ENCODE measurements around the gene FNIP1. TPM values are rescaled to one million over a fixed set of nuclear protein-coding genes. Genes with fewer than 3 reads are reported as not detected.
A peak's percentile ranks its signal among the peaks of the same experiment; 100 is the strongest.
"Not testable (repeated sequence)": the region's sequence is repeated elsewhere in the genome, so short reads cannot be mapped to it uniquely, and the experiment has no call there.

Gene FNIP1
- total RNA-seq, 1 donor from 2014 or later: 27.1 TPM

- Histone ChIP-seq H3K36me3 (ENCODE audit: control insufficient read depth in 3 of 3, insufficient read depth in 3 of 3, low read length in 3 of 3) (no peaks in the 10 kb centered on the region), H3K27ac (ENCODE audit: low read depth, low read length) (no peak overlapping the region), H3K9me3 (ENCODE audit: control insufficient read depth in 3 of 3, low read length in 3 of 3) (no peaks in the 10 kb centered on the region), H3K4me3 (ENCODE audit: low read length in 3 of 3) (no peak overlapping the region), H3K27me3 (ENCODE audit: control insufficient read depth in 3 of 3, insufficient read depth in 3 of 3, low read length in 3 of 3) (no peaks in the 10 kb centered on the region), H3K4me1 (ENCODE audit: control insufficient read depth in 3 of 3, insufficient read depth in 3 of 3, low read length in 3 of 3) (peaks cover 3 to 13% (median 6%) of the 10 kb centered on the region in 3 donors), H3K9ac (ENCODE audit: low read depth in 1 of 3, low read length in 3 of 3) (no peak overlapping the region)
Observed at GRCh38 chr5:131787736-131788135, 9.1 kb downstream of the FNIP1 start.

- H3K4me3 ChIP-seq (ENCODE audit: low read length in 3 of 3): no peak overlapping the region
- H3K27ac ChIP-seq (ENCODE audit: low read depth, low read length): no peak overlapping the region
- H3K36me3 ChIP-seq (ENCODE audit: control insufficient read depth in 3 of 3, insufficient read depth in 3 of 3, low read length in 3 of 3): no peaks in the 10 kb centered on the region
- H3K9ac ChIP-seq (ENCODE audit: low read depth in 1 of 3, low read length in 3 of 3): no peak overlapping the region
- H3K27me3 ChIP-seq (ENCODE audit: control insufficient read depth in 3 of 3, insufficient read depth in 3 of 3, low read length in 3 of 3): no peaks in the 10 kb centered on the region
- peaks cover 3 to 13% (median 6%) of the 10 kb centered on the region in 3 donors for H3K4me1 ChIP-seq (ENCODE audit: control insufficient read depth in 3 of 3, insufficient read depth in 3 of 3, low read length in 3 of 3)
- H3K9me3 ChIP-seq (ENCODE audit: control insufficient read depth in 3 of 3, low read length in 3 of 3): no peaks in the 10 kb centered on the region
Observed at GRCh38 chr5:131786900-131787692, 9.7 kb downstream of the FNIP1 start.

GRCh38 chr5:131786036-131786435 lies 10.8 kb downstream of the FNIP1 start:
- Histone ChIP-seq H3K4me1 (ENCODE audit: control insufficient read depth in 3 of 3, insufficient read depth in 3 of 3, low read length in 3 of 3) (peaks cover 3 to 13% (median 5%) of the 10 kb centered on the region in 3 donors), H3K36me3 (ENCODE audit: control insufficient read depth in 3 of 3, insufficient read depth in 3 of 3, low read length in 3 of 3) (no peaks in the 10 kb centered on the region), H3K9me3 (ENCODE audit: control insufficient read depth in 3 of 3, low read length in 3 of 3) (no peaks in the 10 kb centered on the region), H3K9ac (ENCODE audit: low read depth in 1 of 3, low read length in 3 of 3) (no peak overlapping the region), H3K27ac (ENCODE audit: low read depth, low read length) (no peak overlapping the region), H3K27me3 (ENCODE audit: control insufficient read depth in 3 of 3, insufficient read depth in 3 of 3, low read length in 3 of 3) (no peaks in the 10 kb centered on the region), H3K4me3 (ENCODE audit: low read length in 3 of 3) (no peak overlapping the region)

GRCh38 chr5:131783874-131784273 lies 12.9 kb downstream of the FNIP1 start:
- Histone ChIP-seq H3K36me3 (ENCODE audit: control insufficient read depth in 3 of 3, insufficient read depth in 3 of 3, low read length in 3 of 3) (no peaks in the 10 kb centered on the region), H3K27ac (ENCODE audit: low read depth, low read length) (no peak overlapping the region), H3K9me3 (ENCODE audit: control insufficient read depth in 3 of 3, low read length in 3 of 3) (no peaks in the 10 kb centered on the region), H3K4me1 (ENCODE audit: control insufficient read depth in 3 of 3, insufficient read depth in 3 of 3, low read length in 3 of 3) (peaks cover 0 to 13% (median 3%) of the 10 kb centered on the region in 3 donors), H3K27me3 (ENCODE audit: control insufficient read depth in 3 of 3, insufficient read depth in 3 of 3, low read length in 3 of 3) (no peaks in the 10 kb centered on the region), H3K4me3 (ENCODE audit: low read length in 3 of 3) (no peak overlapping the region), H3K9ac (ENCODE audit: low read depth in 1 of 3, low read length in 3 of 3) (no peak overlapping the region)

- Histone ChIP-seq H3K4me1 (ENCODE audit: control insufficient read depth in 3 of 3, insufficient read depth in 3 of 3, low read length in 3 of 3) (peaks cover 0 to 13% (median 3%) of the 10 kb centered on the region in 3 donors), H3K27me3 (ENCODE audit: control insufficient read depth in 3 of 3, insufficient read depth in 3 of 3, low read length in 3 of 3) (no peaks in the 10 kb centered on the region), H3K4me3 (ENCODE audit: low read length in 3 of 3) (no peak overlapping the region), H3K27ac (ENCODE audit: low read depth, low read length) (no peak overlapping the region), H3K9me3 (ENCODE audit: control insufficient read depth in 3 of 3, low read length in 3 of 3) (no peaks in the 10 kb centered on the region), H3K36me3 (ENCODE audit: control insufficient read depth in 3 of 3, insufficient read depth in 3 of 3, low read length in 3 of 3) (no peaks in the 10 kb centered on the region), H3K9ac (ENCODE audit: low read depth in 1 of 3, low read length in 3 of 3) (no peak overlapping the region)
Observed at GRCh38 chr5:131783357-131783756, 13.5 kb downstream of the FNIP1 start.

- Histone ChIP-seq H3K36me3 (ENCODE audit: control insufficient read depth in 3 of 3, insufficient read depth in 3 of 3, low read length in 3 of 3) (no peaks in the 10 kb centered on the region), H3K9ac (ENCODE audit: low read depth in 1 of 3, low read length in 3 of 3) (no peak overlapping the region), H3K9me3 (ENCODE audit: control insufficient read depth in 3 of 3, low read length in 3 of 3) (no peaks in the 10 kb centered on the region), H3K4me3 (ENCODE audit: low read length in 3 of 3) (no peak overlapping the region), H3K27me3 (ENCODE audit: control insufficient read depth in 3 of 3, insufficient read depth in 3 of 3, low read length in 3 of 3) (no peaks in the 10 kb centered on the region), H3K27ac (ENCODE audit: low read depth, low read length) (no peak overlapping the region), H3K4me1 (ENCODE audit: control insufficient read depth in 3 of 3, insufficient read depth in 3 of 3, low read length in 3 of 3) (peaks cover 0 to 10% (median 1%) of the 10 kb centered on the region in 3 donors)
Observed at GRCh38 chr5:131782717-131783116, 14.1 kb downstream of the FNIP1 start.

GRCh38 chr5:131778141-131778540 lies 18.7 kb downstream of the FNIP1 start:
- not testable (repeated sequence) for H3K9me3 ChIP-seq (ENCODE audit: control insufficient read depth in 3 of 3, low read length in 3 of 3); H3K36me3 ChIP-seq (ENCODE audit: control insufficient read depth in 3 of 3, insufficient read depth in 3 of 3, low read length in 3 of 3); H3K9ac ChIP-seq (ENCODE audit: low read depth in 1 of 3, low read length in 3 of 3); H3K27ac ChIP-seq (ENCODE audit: low read depth, low read length); H3K27me3 ChIP-seq (ENCODE audit: control insufficient read depth in 3 of 3, insufficient read depth in 3 of 3, low read length in 3 of 3); H3K4me3 ChIP-seq (ENCODE audit: low read length in 3 of 3)
- peaks cover 16 to 19% (median 17%) of the 10 kb centered on the region in 3 donors for H3K4me1 ChIP-seq (ENCODE audit: control insufficient read depth in 3 of 3, insufficient read depth in 3 of 3, low read length in 3 of 3)

GRCh38 chr5:131776450-131776849 lies 20.4 kb downstream of the FNIP1 start:
- no peak overlapping the region for H3K27ac ChIP-seq (ENCODE audit: low read depth, low read length)
- H3K36me3 ChIP-seq (ENCODE audit: control insufficient read depth in 3 of 3, insufficient read depth in 3 of 3, low read length in 3 of 3): no peaks in the 10 kb centered on the region
- H3K9me3 ChIP-seq (ENCODE audit: control insufficient read depth in 3 of 3, low read length in 3 of 3): no peaks in the 10 kb centered on the region
- H3K4me1 ChIP-seq (ENCODE audit: control insufficient read depth in 3 of 3, insufficient read depth in 3 of 3, low read length in 3 of 3): peaks cover 25 to 29% (median 26%) of the 10 kb centered on the region in 3 donors
- no peak overlapping the region for H3K9ac ChIP-seq (ENCODE audit: low read depth in 1 of 3, low read length in 3 of 3)
- no peak overlapping the region for H3K4me3 ChIP-seq (ENCODE audit: low read length in 3 of 3)
- no peaks in the 10 kb centered on the region for H3K27me3 ChIP-seq (ENCODE audit: control insufficient read depth in 3 of 3, insufficient read depth in 3 of 3, low read length in 3 of 3)

GRCh38 chr5:131774652-131775367 lies 22.0 kb downstream of the FNIP1 start:
- H3K4me1 ChIP-seq (ENCODE audit: control insufficient read depth in 3 of 3, insufficient read depth in 3 of 3, low read length in 3 of 3): peaks cover 25 to 32% (median 28%) of the 10 kb centered on the region in 3 donors
- no peaks in the 10 kb centered on the region for H3K9me3 ChIP-seq (ENCODE audit: control insufficient read depth in 3 of 3, low read length in 3 of 3)
- peak overlapping the region in 1 of 3 donors; percentile 4 for H3K4me3 ChIP-seq (ENCODE audit: low read length in 3 of 3)
- H3K27ac ChIP-seq (ENCODE audit: low read depth, low read length): peak overlapping the region; percentile 70
- H3K27me3 ChIP-seq (ENCODE audit: control insufficient read depth in 3 of 3, insufficient read depth in 3 of 3, low read length in 3 of 3): no peaks in the 10 kb centered on the region
- H3K36me3 ChIP-seq (ENCODE audit: control insufficient read depth in 3 of 3, insufficient read depth in 3 of 3, low read length in 3 of 3): no peaks in the 10 kb centered on the region
- peak overlapping the region; percentile 2 to 43 (median 34) for H3K9ac ChIP-seq (ENCODE audit: low read depth in 1 of 3, low read length in 3 of 3)

GRCh38 chr5:131773805-131774204 lies 23.0 kb downstream of the FNIP1 start:
- no peaks in the 10 kb centered on the region for H3K36me3 ChIP-seq (ENCODE audit: control insufficient read depth in 3 of 3, insufficient read depth in 3 of 3, low read length in 3 of 3)
- no peaks in the 10 kb centered on the region for H3K9me3 ChIP-seq (ENCODE audit: control insufficient read depth in 3 of 3, low read length in 3 of 3)
- H3K4me3 ChIP-seq (ENCODE audit: low read length in 3 of 3): no peak overlapping the region
- H3K9ac ChIP-seq (ENCODE audit: low read depth in 1 of 3, low read length in 3 of 3): no peak overlapping the region
- peaks cover 28 to 32% (median 28%) of the 10 kb centered on the region in 3 donors for H3K4me1 ChIP-seq (ENCODE audit: control insufficient read depth in 3 of 3, insufficient read depth in 3 of 3, low read length in 3 of 3)
- no peaks in the 10 kb centered on the region for H3K27me3 ChIP-seq (ENCODE audit: control insufficient read depth in 3 of 3, insufficient read depth in 3 of 3, low read length in 3 of 3)
- peak overlapping the region; percentile 70 for H3K27ac ChIP-seq (ENCODE audit: low read depth, low read length)

Measured in skeletal muscle tissue (tissue), 4 donors.